NOMO-1 treated with dmso at 0.1 percent for 144 hours (cell line): Measurements from ENCODE around the gene DNAH17.

Source experiments
- DNase-seq: peaks from one replicate; lab custom pipeline; 2025; ENCODE audit not compliant: unreplicated experiment; lab: John Stamatoyannopoulos, UW

The DNAH17 gene

DNA sequence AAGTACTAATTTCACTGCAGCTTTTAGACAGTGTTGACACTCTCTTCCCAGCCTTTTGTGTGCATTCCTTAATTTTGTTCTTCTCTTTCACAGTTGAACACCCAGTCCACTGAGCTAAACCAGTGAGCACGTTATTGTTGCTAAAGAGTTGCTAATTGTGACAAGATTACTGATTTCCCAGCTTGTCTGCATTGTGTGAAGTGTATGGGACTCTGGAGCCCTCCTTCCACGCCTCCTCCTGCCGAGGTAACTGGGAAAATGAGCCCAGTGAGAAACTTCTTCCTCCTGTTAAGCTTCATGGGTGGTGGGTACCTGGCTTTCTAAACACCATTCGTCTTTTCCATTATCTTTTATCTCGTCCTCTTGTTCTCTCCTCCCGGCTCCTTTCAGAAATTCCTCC lies 29.8 kb upstream of the DNAH17 start:
- DNase-seq, result no peak

DNA sequence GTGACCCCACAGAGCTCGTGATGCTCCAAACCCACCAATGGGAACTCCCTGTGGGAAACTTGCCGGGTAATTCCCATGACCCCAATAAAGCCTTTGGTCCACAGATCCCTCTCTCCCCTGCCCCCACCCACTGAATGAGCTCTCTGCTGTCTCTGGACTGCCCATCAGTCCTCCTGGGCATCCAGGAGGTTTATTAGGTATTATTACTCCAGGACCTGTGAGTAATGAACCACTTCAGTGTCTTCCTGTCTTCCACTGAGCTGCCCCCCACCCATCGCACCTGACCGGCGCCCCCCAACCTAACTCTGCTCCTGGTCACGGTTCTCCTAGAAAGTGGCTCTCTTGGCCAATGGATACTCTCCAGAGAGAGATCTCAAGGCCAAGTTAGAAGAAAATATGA lies 28.7 kb upstream of the DNAH17 start:
- DNase-seq, result no peak

DNA sequence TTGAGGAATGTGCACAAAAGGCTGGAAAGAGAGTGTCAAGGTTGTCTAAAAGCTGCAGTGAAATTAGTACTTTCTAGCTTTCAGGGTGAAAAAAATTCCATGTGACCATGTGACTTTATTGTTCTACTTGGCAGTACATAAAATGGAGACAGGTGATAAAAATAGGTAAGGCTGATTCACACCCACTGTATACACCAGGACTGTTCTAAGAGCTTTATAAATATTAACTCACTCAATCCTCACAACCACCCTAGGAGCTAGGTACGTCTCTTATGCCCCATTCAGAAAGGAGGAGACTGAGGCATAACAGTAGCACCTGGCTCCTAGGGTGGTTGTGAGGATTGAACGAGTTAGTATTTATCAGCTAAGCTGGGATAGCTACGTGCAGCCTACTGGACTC lies 28.2 kb upstream of the DNAH17 start:
- DNase-seq, result no peak

DNA sequence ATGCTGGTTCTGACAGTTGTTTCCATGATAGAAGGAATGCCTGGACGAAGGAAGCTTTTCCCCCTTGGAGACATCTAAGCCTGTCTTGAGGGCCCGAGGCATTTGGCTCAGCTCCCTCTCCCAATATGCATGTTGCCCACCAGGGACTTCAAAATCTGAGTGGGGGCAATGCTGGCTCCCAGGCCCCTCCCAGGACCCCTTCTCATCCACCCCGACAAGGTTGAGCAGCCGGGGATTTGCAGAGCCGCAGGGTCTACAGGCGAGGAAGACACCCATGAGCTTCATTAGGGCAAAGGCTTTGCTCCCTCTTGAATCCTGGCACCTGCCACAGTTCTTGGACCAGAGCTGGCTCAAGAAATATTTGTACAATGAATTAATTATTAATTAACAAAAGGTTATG lies 25.1 kb upstream of the DNAH17 start:
- no peak for DNase-seq

DNA sequence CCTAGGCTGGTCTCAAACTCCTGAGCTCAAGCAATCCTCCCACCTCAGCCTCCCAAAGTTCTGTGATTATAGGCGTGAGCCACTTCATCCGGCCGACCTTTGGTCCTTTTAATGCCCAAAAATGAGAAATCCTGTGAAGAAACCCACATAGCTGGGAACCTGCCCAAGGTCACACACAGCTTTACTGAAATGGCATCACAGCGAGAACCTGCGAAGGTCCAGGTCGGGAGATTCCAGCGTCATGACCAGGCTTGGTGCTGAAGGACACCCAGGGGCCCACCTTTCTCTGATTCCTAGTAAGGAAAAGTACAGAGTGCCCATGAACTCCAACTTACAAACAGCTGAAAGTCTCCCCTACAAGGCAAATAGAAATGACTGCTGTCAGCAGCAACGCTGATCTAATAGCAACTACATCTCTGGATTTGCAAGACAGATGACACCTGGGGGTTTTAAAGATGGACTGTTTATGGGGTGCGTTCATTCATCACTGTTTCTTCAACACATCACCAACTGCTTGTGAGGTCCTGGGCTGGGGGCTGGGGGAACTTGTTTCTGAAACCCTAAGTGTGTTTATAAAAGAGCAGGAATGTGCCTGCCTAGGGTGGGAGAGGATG lies 24.5 kb upstream of the DNAH17 start:
- DNase-seq, result no peak

DNA sequence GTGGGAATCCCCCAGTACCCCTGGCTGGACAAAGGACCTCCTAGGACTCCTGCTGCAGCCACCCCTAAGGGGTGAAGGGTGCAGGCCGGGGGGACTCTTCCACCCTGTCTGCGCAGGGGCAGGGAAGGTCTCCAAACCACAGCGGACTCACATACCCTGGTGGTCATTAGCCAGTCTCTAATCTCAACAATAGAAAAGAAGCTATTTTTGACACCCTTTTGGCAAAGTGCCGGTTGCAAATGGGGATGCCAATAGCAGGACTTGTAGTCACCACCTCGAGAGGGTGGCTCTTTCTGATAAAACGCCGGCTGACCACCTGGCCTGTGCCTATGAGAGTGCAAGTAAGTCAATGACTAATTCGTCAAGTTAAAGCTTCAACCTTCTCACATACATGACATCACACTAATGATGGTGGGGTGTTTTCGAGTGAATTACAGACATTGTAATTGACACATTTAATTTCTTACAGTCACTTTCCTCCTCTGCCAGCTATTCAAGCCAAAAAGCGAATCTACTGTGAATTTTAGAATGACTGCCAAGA lies 23.1 kb upstream of the DNAH17 start:
- DNase-seq, result no peak

DNA sequence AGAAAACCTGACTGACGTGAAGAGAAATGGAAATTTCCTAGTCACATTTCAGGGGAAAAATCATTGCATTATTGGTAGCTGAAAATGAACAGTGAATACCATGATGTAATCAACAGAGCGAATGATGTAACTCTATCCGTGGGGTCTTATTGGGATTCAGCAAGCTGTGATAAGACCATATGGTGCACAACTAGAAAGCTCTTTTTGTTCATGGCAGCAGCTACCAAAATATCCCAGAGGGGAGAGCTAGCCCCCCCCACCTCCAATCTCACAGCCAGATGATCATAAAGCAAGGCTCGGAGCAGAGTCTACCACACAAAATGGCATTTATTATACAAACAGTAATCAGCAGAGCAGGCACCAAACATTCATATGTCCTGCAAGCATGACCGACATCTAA lies 22.2 kb upstream of the DNAH17 start:
- no peak for DNase-seq

DNA sequence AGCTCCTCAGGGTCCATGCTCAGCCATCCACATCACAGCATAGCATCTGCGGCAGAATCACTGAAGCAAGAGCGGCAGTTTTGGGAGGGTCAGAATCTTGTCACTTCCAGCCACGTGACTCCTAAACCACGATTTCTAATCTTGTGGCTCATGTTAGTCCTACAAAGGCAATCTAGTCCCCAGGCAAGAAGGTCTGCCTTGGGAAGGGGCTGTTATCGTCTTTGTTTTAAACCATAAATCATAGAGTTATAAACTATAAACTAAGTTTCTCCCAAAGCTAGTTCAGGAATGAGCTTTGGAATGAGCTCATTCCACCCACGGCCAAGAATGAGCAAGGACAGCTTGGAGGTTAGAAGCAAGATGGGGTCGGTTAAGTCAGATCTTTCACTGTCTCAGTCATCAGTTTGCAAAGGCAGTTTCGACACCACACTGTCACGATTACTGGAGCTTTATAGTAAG lies 20.8 kb upstream of the DNAH17 start:
- DNase-seq, result no peak

DNA sequence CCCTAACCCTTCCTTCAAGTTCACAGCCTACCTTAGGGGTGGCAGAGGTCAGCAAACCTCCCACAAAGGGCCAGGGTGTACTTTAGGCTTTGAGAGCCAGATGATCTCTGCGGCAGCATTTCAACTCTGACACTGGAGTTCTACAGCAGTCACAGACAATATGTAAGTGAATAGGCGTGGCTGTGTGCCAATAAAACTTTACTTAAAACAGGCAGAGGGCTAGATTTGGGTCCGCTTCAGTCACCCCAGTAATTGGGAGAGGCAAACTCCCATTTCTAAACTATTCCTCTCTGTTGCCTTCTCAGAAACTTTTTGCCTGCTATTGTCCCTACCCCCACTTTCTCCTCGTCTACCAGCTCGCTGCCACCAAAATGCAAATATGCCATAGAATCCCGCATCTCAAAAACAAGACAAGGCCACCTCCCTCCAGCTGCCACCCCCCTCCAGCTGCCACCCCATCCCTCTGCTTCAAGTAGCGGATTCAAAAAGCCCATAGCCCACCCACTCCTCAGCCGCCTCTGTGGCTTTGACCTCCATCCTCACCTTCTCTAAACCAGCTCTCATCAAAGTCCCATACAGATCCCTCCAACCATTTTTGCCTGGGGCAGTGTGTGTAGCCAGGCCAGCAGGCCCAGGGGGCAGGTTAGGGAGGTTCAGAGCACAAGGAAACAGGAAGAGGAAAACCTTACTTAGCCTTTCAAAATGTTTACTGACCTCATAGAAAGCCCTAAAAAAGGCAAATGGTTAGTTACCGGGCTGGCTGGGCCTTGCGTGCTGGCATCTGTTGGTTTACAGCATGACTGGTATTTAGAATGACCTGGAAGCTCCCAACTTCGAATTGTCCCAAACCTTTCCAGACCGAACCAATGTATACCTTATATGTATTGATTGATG lies 19.9 kb upstream of the DNAH17 start:
- no peak for DNase-seq

DNA sequence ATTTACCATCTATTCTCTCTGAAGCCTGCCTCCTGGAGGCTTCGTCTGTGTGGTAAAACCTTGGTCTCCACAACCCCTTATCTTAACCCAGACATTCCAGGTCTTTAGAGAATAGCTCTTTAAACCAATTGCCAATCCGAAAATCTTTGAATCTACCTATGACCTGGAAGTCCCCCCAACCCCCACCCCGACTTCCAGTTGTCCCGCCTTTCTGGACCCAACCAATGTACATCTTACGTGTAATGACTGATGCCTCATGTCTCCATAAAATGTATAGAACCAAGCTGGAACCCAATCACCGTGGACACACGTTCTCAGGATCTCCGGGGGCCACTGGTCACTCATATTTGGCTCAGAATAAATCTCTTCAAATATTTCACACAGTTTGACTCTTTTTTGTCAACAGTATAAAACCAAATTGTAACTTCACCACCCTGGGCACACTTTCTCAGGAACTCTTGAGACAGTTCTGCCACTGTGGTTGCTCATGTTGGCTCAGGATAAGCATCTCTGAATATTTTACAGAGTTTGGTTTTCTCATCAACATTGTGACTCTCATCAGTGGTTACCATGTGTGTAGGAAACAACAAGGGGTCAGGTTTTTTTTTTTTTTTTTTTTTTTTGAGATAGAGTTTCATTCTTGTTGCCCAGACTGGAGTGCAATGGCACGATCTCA lies 18.1 kb upstream of the DNAH17 start:
- no peak for DNase-seq

DNA sequence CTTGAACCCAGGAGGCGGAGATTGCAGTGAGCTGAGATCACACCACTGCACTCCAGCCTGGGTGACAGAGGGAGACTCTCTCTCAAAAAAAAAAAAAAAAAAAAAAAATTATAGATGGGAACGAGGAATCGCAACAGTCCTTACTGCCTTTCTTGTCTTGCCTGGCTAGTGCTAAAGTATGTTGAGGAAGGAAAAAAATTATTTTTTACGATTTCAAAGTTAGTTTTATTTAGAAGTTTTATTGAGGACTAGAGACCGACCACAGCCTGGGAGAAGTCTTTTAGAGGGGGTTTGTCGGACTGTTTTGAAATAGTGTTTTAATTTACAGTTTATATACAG lies 15.8 kb upstream of the DNAH17 start:
- no peak for DNase-seq

DNA sequence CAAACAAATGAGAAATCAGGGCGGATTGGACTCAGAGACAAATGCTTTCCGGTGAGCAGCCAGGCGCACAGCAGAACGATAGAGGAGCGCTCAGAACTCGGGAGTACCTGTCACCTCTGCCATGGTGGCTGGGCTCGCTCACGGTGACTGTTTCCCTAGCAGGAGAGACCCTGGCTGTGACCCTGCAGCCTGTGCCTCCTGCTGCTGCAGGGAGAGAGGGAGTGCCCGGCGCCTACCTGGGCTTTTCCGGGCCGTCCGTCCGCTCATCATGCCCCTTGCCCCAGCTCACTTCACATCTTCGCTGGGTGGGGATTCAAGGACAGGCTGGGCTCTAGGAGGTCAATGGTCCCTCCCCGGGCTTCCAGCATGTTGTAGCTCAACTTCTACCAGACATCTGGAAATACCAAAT lies 14.1 kb upstream of the DNAH17 start:
- no peak for DNase-seq

DNA sequence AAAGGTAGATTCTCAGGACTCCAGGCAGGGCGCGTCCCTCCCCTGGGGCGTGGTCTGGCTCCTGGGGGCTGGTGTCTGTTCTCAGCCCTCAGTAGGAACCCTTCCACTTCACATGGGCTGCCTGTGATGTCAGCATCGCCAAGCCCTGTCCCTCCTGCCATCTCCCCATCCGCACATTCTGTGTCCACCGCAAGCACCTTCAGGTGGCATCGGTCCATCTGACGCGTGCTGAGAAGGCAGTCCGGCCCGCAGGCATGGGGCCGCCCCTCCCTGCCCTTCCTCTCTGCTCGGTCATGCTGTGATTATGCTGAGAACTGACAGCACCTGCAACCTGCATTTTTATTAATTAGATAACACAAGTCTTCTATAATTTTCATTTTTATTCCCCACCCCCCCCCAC lies 12.7 kb upstream of the DNAH17 start:
- no peak for DNase-seq

DNA sequence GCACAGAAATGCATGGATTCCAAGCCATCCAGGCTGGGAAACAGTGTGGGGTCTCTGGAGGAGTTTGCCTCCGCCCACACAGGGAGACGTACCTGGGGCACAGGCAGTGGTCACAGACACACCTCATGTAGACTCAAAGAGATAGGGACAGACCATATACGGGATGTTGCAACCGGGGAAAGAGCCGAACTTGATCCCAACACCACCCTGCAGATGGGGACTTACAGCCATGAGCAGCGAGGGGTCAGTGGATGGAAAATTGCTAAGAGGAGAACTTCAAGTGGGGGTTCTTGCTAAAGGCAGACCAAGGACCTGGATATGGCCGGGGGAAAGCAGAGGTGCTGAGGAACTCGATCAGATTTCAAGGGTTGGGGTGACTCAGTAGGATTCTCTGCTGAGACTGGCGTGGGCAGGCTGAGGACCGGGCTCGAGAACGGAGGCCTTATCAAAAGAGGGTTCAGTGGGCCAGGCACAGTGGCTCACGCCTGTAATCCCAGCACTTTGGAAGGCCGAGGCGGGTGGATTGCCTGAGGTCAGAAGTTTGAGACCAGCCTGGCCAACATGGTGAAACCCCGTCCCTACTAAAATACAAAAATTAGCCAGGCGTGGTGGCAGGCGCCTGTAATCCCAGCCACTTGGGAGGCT lies 12.0 kb upstream of the DNAH17 start:
- no peak for DNase-seq

DNA sequence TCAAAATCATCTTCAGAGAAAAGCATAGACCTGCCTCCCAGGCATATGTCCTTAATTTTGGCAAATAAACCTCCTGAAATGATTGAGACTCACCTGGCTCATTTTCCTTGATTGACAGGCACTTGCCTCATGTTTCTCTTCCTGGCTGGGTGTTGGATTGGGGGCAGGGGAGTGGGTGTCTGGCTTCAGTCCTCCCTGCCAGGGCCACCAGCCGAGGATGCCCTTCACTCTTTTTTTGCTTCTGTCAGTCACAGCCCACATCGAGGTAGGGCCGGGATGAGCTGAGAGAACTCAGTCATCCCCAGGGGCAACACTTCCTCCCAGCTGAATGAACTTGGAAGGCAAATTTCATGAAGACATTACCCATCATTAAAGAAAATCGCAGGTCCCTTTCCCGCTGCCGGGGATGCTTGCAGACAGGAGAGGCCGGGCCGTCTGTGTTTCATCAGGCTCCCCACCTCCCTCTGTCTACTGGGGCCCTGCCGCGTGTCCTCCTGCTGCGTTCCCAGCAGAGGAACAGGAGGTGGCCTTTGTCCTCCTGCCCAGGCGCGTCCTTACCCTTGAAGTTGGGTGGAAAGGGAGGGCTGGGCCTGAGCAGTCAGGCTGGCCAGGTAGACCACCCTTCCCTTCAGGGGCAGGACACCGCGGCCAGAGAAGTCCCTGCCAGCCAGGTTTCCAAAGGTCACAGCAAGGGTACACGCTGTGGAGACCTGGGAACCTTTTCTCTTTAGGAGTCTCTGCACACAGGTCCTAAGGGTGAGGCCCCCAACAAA lies 11.2 kb upstream of the DNAH17 start:
- no peak for DNase-seq

DNA sequence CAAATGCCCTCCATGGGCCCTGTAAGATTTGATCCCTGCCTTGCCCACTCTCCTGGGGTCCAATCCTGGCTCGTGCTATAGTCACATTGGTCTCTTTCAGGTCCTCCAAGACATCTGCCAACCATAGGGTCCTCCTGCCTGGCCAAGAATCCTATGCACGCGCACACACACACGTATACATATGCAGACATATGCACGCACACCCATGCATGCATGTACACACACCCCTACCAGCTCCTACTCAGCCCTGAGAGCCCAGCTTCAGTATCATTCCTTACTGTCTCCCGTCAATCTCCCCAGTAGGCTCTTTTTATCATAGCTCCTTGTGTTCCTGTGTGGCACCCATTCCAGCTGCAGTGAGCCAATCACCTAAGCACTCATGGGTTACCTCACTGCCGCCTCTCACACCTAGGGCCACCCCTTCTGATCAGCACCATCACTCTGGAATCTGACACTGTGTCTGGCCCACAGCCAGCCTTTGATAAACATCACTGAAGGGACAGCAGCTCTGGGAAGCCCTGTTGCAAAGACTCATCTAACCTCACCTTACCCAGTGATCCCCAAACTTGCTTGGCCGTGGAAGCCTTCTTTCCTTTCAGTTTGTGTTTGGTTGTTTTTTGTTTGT lies 7.9 kb upstream of the DNAH17 start:
- no peak for DNase-seq

DNA sequence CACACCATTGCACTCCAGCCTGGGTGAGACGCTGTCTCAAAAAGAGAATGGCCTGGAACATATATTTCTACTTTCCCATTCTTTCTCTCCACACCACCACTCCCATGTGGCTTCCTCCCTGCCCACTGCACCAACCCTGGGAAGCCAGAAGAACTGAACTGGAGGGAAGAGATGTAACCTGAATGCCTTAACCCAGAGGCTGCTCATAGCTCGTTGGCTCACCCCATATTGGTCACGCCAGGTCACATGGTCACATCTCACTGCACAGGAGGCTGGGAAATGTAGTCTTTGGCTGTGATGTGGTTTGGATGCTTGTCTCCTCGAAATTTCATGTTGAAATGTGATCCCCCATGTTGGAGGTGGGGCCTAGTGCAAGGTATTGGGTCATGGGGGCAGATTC lies 5.9 kb upstream of the DNAH17 start:
- DNase-seq, result no peak

DNA sequence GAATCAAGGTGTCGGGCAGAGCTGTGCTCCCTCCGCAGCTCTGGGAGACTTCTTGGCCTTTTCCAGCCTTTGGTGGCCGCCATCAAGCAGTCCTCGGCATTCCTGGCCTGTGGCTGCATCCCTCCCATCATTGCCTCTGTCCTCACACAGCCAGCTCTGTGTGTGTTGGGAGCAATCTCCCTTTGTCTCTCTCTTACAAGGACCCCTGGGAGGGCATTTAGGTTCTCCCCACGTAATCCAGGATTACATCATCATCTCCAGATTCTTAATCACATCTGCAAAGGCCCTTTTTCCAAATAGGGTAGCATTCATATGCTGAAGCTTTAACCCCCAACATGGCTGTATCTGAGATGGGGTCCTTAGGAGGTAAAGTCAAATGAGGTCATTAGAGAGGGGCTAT lies 4.1 kb upstream of the DNAH17 start:
- no peak for DNase-seq

DNA sequence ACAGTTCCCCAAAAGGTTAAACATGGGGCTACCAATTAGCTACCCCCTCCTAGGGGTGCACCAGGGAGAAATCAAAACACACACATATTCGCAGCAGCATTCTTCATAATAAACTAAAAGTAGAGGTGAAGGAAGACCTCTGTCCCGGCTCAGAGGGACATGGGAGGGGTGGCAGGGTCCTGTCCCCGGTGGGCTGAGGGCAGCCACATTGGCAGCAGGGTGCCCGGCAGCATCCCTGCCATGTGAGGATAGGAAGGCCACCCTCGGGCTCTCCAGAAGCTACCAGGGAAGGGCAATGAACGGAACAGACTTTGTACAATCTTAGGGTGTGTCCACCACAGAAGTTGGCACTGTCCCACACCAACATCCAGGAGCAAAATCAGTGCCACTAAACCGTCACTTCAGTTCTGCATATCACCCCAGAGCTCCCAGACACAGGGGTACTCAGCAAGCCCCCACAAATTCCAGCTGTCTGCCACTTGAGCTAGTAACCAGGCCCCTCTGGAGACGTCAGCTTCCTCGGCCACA lies 3.1 kb upstream of the DNAH17 start:
- no peak for DNase-seq
